ENCODE results near the gene MYO15B. TPM values are rescaled to one million over a fixed set of nuclear protein-coding genes. Genes with fewer than 3 reads are reported as not detected.

The MYO15B gene
- total and polyA plus RNA-seq, 2 experiments from 2014 or later: 21.3 to 101 TPM

GRCh38 chr17:75622076-75622475, 34.5 kb downstream of the MYO15B start:
- DNase-seq (ENCODE audit: low read depth in 1 of 2, low spot score in 1 of 2): no peak
- no peak overlapping the region for H3K27ac ChIP-seq
- H3K27me3 ChIP-seq: no peaks in the 10 kb centered on the region
- no peaks in the 10 kb centered on the region for H3K36me3 ChIP-seq
- peaks cover 5% of the 10 kb centered on the region for H3K4me1 ChIP-seq (ENCODE audit: low read depth)
- H3K9me3 ChIP-seq (ENCODE audit: low read depth): no peaks in the 10 kb centered on the region
- H3K4me3 ChIP-seq: no peak overlapping the region
- TF ChIP-seq CTCF (IDR thresholded peaks at IDR 0.05; ENCODE audit: low read depth, low read length): no peak

GRCh38 chr17:75622771-75623273, 35.2 kb downstream of the MYO15B start:
- no peak overlapping the region for H3K4me3 ChIP-seq
- H3K27me3 ChIP-seq: no peaks in the 10 kb centered on the region
- no peak for DNase-seq (ENCODE audit: low read depth in 1 of 2, low spot score in 1 of 2)
- no peaks in the 10 kb centered on the region for H3K9me3 ChIP-seq (ENCODE audit: low read depth)
- peaks cover 5% of the 10 kb centered on the region for H3K4me1 ChIP-seq (ENCODE audit: low read depth)
- H3K36me3 ChIP-seq: no peaks in the 10 kb centered on the region
- no peak overlapping the region for H3K27ac ChIP-seq
- TF ChIP-seq CTCF (IDR thresholded peaks at IDR 0.05; ENCODE audit: low read depth, low read length): no peak

GRCh38 chr17:75623386-75623785, 35.8 kb downstream of the MYO15B start:
- Histone ChIP-seq H3K27me3 (no peaks in the 10 kb centered on the region), H3K36me3 (no peaks in the 10 kb centered on the region), H3K27ac (no peak overlapping the region), H3K4me3 (no peak overlapping the region), H3K4me1 (ENCODE audit: low read depth) (peaks cover 5% of the 10 kb centered on the region), H3K9me3 (ENCODE audit: low read depth) (no peaks in the 10 kb centered on the region)
- no peak for DNase-seq (ENCODE audit: low read depth in 1 of 2, low spot score in 1 of 2)
- TF ChIP-seq CTCF (IDR thresholded peaks at IDR 0.05; ENCODE audit: low read depth, low read length): no peak

GRCh38 chr17:75624021-75624420, 36.4 kb downstream of the MYO15B start:
- no peak for TF ChIP-seq CTCF (IDR thresholded peaks at IDR 0.05; ENCODE audit: low read depth, low read length)

GRCh38 chr17:75624714-75625345, 37.2 kb downstream of the MYO15B start:
- Histone ChIP-seq H3K4me1 (ENCODE audit: low read depth) (peaks cover 5% of the 10 kb centered on the region), H3K27me3 (no peaks in the 10 kb centered on the region), H3K4me3 (no peak overlapping the region), H3K9me3 (ENCODE audit: low read depth) (no peaks in the 10 kb centered on the region), H3K27ac (no peak overlapping the region), H3K36me3 (no peaks in the 10 kb centered on the region)
- no peak for TF ChIP-seq CTCF (IDR thresholded peaks at IDR 0.05; ENCODE audit: low read depth, low read length)
- DNase-seq (ENCODE audit: low read depth in 1 of 2, low spot score in 1 of 2): no peak

More at GRCh38 chr17:75624021-75624420, 36.4 kb downstream of the MYO15B start:
- H3K4me1 ChIP-seq (ENCODE audit: low read depth): peaks cover 5% of the 10 kb centered on the region
- no peaks in the 10 kb centered on the region for H3K9me3 ChIP-seq (ENCODE audit: low read depth)
- DNase-seq (ENCODE audit: low read depth in 1 of 2, low spot score in 1 of 2): no peak
- no peak overlapping the region for H3K27ac ChIP-seq
- no peaks in the 10 kb centered on the region for H3K27me3 ChIP-seq
- no peak overlapping the region for H3K4me3 ChIP-seq
- H3K36me3 ChIP-seq: no peaks in the 10 kb centered on the region
